HG03045 (cell line): Measurements from ENCODE around the gene UPK3A.

ENCODE experiments used
- ATAC-seq: cut with Tn5 transposase; IDR thresholded peaks from one replicate; pipeline ENCODE4 v1.9.1; 2021; ENCODE audit warnings: mild to moderate bottlenecking, moderate library complexity; ENCODE audit not compliant: unreplicated experiment

The UPK3A gene

DNA sequence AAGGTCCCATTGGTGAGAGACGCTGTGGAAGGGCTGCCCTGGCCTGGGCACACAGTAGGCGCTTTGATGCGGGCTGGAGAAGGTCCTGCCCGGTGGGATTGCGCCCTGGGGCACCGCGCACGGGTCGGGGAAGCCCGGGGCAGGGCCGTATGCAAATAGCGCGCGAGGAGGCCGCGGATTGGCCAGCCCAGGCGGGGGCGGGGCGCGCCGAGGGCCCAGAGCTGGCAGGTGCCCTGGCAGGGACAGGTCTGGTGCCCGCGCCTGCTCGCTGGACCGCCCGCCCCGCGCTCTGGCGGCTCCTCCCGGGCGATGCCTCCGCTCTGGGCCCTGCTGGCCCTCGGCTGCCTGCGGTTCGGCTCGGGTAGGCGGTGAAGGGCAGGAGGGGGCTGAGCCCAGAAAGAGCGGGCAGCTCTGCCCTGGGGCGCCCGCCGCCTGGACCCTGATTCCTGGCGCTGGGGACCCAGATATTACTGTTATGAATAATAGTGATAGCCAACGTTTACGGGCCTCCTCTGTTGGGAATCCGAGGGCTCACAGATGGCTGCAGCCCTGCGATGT lies at the start of gene UPK3A:
UPK3A (plus strand) TSS at position 245 of the 558 bp plus-strand sequence; CDS start at position 310, 65 bp downstream.
- no peak for ATAC-seq

DNA sequence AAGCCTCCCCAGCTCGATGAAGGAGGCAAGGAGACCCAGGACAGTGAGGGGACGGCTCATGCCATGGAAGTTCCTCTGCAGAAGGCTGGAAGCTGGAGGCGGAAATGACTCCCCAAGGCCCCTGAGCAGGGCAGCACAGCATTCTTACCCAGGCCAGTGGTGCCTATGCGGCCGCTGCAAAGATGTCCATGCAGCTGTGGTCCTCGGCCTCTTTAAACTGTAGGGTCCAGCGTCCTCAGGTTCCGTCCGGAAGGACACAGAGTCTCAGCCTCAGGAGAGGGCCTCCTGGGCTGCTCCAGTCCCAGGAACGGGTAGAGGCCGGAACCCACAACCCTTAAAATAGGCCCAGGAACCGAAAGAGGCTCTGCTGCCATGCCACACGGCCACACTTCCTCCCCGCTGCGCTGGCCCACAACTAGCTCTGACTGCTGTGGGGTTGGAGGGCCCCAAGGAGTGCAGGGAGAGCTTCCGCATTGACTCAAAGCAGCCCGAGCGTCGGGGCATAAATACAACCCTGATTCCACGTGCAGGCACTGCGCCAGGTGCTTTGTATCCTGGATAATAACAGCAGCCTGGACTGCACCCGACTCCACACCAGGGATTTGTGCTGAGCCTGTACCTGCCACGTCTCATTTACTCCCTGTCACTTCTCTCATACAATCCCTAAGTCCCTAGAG lies 49.5 kb upstream of the UPK3A start:
- peak; percentile 63 for ATAC-seq

DNA sequence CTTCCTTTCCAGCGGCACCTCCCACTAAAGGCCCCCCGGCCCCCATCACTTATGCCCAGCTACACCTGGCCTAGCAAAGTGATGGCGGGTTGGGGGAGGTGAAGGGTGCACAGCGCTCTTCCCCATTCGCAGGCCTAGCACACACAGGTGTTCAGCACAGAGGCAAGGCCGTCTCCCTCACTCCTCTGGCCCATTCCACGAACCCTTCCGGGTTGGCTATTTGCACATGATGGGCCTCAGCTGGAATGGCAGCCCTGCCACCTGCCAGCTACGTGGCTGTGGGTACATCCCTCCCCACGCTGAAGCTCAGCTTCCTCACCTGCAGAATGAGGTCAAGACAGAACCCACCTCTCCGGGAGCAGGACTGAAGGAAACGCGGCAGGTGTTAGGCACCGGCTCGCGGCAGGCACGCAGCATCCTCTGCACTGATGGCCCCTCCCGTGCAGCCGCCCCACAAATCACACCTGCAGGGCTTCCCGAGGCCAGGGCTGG lies 48.9 kb upstream of the UPK3A start:
- ATAC-seq, result peak; percentile 2

DNA sequence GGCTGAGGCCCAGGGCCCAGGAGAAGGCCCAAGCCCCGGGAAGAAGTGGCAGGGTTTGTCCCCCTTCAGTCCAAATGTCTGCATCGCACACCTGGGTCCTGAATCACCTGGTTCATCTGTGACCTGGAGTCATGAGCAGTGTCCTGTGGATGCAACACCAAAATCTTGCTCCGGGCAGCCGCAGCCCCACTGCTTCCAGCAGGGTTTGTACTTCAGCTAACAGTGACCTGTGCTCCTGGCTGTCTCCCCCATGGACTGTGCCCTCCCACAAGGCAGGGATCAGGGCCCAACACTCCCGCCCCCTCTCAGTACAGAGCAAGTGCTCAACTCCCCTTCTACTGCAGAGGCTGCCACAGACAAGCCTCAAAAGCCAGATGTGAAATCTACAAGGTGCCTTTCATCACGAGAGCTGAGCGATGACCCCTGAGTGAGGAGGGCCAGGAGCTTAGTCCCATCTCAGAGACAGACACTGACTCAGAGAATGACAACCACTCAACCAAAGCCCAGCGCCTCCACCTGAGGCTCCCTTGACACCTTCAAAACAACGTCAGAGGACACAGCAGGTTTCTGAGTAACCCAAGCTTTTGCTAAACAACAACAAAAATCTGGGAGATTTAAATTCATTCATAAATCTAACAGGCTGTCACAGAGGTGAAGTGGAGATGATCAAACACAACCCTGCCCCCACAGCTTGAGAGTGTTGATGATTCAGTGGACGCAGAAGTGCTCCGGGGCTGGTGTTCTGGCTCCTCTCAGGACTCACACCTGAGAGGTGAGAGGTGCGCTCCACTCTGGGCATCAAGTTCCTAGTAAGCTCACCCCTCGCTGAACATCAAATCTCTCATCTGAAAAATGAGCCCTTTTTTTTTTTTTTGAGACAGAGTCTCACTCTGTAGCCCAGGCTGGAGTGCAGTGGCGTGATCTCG lies 47.4 kb upstream of the UPK3A start:
- ATAC-seq, result no peak

DNA sequence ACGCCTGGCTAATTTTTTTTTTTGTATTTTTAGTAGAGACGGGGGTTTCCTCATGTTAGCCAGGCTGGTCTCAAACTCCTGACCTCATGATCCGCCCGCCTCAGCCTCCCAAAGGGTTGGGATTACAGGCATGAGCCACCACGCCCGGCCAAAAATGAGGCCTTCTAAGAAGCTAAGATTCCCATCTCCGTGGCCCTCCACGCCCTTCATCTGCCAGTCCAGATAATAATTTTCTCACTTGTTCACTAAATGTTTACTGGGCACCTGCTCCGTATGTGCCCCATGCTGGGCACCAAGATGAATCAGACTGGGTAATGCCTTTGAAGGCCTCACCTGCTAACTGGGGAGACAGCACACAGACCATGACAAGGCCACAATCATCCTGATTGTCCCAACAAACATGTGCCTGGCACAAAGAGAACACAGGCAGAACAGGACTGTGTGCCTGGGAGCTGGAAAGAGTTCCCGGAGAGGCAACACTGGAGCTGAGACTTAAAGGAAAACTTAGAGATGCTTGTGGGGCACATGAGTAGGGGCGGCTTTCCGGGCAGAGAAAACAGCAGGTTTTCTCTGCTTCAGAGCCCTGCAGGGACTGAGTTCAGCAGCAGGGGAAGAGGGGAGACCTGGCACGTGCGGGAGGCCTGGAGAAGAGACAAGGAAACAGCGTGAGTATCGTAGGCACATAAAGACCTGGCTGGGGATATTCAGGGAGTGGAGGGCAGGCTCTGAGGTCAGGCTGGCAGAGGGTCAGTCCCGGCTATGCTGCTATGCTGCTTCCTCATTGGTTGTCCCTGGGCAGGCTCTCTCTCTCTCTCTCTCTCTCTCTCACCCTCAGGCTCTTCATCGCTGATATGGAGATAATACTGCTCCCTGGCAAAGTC lies 46.4 kb upstream of the UPK3A start:
- no peak for ATAC-seq

DNA sequence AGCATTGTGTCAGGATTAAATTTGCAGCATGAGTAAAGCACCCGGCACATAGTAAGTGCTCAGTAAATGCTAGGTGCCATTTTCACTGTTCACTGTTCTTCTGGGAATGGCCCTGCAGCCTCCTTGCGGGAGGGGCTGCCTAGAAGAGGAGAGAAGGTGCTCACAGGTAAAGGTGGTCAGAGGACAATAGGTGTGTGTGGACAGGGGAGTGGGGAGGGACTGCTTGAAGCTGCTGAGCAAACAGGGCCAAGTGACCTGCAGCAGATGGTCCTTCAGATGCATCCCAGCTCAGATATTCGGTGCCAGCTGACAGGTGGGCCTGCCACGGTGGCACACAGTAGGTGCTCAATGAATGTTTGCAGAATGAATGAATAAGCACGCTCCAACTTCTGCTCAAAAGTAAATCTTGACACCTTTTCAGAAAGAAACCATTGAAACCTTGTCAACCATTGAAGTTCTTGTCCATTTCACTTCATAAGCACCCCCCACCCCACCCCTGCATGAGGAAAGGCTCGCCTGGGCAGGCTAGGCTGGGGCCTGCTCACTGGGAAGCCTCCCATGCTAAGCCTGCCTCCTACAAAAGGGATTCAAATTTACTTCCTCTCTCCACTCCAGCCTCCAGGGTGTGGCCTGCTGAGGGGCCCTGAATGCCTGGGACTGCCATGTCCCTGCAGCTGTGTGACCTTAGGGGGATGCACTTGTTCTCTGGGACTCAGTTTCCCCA lies 45.6 kb upstream of the UPK3A start:
- no peak for ATAC-seq

DNA sequence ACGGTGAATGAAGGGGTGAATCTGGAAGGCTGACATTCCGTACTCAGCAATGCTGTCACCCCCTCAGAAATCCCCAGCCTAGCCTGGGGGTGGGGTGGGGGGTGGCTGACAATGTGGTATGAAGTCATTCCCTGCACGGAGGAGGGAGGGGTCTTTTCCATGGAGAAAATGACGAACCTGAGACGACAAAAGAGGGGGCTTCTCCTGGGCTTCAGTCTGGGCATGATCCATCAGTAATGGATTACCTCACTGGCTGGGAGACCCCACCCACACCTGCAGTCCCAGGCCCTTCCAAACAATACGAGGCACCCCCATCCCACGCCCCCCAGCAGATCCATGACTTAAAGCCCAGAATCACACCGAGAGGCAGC lies 45.1 kb upstream of the UPK3A start:
- no peak for ATAC-seq

DNA sequence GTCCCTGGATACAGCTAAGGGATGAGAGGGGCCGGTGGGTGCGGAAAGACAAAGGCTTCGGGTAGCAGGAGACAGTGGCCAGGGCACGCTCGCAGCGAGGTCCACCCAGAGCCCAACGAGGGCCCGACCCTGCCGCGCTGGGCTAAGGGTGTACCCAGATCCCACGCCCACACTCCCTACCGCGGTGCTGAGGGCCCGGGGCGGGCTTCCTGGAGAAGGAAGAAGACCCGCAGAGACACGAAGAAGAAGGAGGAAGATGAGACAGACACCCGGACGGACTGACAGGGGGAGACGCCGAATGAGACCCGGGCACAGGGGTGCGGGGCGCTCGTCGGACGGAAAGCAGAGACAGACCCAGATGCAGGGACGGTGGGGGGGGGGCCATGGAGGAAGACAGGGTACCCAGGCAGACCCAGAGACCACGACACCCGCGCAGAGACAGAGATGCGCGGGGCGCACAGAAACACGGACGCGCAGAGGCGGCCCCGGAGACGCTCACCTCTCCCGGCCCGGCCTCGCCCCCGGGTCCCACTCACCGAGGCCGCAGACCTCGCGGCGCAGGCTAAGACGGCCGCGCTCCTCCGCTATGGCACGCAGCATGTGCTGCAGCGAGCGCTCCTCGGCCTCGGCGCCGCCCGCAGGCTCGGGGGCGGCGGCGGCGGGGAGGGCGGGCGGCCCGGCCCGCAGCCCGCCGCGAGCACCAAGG lies 44.5 kb upstream of the UPK3A start:
- peak; percentile 12 for ATAC-seq

DNA sequence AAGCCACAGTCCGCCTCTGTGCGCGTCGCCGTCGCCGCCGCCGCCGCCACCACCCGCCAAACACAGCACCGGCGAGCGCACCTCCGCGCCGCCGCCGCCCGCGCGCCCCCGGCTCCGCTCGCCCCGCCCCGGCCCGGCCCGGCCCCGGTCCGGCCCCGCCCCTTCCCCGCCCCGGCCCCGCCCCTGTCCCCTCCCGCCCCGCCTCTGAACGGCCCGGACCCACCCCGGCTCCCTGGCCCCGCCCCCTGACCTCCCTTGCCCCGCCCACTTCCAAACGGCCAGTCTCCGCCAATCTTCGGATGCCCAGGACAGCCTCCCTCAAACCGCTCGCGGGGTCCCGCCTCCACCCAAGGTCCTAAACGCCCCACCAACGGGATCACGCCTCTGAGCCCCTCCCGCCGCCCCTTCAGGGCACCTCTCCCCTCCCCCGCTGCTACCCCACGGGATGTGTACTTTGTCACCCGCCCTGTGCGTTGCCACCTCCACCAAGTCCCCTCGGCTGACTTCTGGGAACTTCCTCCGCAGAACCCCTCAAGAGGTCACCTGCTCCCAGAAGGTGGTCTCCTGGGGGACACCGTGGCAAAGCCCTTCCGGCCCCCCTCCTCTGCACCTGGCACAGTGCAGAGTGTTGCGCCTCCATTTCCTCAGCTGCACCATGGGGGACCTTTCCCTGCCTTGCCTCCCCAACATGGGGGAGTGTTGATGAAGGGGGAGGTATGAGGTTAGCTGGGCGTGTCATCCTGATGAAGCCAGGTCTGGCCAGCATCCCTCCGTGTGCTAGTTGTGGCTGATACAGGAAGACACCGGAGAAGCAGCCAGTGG lies 43.7 kb upstream of the UPK3A start, which contains the start of gene KIAA0930:
KIAA0930 (minus strand) TSS at position 85 of the 822 bp plus-strand sequence. CDS start 191 bp downstream, outside the sequence.
- ATAC-seq, result peak; percentile 50

DNA sequence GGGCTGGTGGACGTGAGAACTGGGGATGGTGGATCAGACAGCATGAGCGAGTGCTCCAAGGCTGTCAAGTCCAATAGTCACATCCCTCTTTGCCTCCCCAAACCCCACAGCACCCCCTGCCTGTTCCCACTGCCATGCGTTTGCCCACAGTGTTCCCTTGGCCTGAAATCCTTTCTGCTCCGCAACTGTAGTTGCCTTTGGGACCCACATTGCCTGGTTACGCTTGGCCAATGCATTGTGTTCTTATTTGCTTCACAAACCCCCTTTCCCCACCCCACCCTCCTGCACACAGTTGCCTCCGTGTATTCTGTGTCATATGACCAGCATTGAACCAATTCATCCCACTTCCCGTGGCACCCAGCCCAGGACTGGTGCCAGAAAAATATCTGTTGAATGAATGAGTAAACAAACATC lies 42.0 kb upstream of the UPK3A start:
- no peak for ATAC-seq

DNA sequence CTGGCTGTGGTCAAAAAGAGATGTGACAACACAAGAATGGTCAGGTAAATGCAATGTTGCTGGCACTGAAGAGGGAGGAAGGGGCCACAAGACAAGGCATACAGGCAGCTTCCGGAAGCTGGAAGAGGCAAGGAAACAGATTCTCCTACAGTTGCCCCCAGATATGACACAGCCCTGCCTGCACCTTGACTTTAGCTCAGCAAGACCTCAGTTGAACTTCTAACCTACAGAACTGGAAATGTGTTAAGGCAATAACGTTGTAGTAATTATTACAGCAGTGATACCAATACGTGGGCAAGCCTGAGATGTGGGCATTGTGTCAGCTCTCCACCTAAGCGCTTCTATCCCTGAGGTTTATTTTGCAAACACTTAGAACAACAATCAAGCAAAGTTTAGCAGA lies 39.8 kb upstream of the UPK3A start:
- no peak for ATAC-seq

DNA sequence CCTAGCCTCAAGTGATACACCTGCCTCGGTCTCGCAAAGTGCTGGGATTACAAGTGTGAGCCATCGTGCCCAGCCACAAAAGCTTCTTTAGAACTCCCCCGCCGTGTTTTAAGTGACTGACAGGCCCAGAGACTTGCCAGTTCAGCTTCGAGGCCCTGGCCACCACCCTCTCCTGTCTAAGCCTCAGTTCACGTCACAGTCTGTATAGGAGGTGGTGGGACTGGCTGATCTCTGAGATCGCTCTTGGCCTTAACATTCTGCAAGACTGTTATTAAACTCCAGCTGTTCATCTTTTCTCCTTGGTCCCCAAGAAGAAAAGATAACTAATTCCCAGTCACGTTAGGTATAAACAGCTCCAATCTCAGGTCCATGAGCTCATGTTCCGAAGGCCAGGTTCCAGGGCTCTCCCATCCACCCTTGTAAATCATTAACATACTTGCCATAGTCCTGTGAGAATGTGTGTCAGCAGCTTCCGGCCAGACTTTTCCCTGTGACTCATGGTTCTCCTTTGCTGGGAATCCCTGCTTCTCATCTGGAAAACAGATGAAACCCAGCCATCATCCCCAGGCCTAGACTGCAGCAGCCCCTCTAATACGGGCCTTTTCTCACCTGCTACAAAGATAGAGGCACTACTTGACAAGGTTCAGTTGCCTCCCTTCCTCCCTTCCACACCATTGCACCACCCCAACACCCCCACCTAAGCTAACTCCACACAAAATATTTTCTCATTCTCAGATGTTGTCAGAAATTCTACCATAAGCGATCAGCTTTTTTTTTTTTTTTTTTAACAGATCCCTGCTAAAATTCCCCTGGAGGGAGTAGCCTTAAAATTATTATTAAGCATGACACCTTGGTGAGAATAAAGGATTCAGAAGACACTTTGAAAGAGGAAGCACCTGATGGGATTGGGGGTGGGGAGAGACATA lies 38.4 kb upstream of the UPK3A start:
- no peak for ATAC-seq

DNA sequence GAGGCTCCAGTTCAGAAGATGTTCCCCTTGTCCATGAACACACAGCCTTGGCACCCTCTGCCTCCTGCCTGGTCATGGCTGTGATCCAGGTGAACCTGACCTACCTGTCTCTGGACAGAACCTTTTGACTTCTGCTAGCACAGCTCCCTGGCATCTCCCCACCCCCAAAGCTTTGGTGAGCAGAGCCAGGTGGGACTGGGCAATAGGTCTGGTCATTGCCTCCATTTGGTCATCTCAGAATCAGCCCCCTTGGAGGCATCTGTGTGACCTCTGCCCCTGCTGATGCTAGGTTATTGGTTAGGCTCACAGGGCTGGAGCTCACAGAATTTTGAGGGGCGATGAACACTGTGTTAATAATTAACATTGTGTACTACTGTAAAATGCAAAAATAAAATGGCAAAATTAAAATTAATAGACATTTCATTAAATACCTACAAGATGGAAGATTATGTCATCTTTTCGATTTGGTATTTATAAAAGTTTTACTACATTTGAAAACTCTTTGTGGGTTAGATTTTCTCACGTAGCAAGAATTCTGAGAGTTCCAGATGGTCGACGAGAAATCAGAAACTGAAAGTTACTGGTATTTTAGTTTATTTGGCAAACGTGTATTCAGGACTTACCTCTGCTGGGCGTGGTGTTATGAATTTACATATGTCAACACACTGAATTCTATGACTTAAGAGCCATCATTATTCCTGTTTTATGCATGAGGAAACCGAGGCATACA lies 35.8 kb upstream of the UPK3A start:
- ATAC-seq, result peak; percentile 75

DNA sequence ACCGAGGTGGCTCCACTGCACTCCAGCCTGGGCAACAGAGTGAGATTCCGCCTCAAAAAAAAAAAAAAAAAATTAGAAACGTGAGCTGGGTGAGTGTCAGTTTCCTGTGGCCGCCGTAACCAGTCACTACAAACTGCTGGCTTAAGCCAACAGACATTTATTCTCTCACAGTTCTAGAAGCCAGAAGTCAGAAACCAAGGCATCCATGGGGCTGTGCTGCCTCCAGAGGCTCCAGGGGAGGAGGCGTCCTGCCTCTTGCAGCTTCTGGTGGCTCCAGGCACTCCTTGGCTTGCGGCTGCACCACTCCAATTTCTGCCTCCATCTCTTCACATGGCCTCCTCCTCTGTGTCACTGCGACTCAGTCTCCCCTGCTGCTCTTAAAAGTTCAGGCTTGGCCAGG lies 32.9 kb upstream of the UPK3A start:
- ATAC-seq, result no peak

DNA sequence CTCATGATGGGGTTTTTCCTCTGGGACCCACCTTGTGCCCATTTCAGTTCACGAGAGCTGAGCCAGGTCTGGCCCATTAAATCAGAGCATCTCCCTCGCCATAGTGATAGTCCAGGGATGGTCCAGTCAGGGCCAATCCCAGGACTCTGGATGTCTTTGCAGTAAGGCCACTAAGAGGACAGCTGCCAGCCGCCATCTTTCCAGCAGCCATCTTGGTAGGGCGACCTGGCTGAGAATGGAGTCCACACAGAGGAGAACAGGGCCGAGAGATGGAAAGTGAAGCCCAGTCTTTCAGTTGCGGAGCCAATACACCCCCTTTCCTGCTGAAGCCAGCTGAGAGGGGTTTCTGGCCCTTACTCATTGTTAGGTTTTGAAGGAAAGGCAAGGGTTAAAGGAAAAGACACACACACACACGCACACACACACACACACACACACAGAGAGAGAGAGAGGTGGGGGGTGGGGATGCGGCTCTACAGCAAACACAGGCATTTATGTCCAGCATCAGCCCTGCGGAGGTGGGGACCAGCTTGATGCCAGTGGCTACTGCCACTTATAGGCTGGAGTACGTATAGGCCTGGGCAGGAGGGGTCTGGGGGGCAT lies 31.6 kb upstream of the UPK3A start:
- ATAC-seq, result no peak

DNA sequence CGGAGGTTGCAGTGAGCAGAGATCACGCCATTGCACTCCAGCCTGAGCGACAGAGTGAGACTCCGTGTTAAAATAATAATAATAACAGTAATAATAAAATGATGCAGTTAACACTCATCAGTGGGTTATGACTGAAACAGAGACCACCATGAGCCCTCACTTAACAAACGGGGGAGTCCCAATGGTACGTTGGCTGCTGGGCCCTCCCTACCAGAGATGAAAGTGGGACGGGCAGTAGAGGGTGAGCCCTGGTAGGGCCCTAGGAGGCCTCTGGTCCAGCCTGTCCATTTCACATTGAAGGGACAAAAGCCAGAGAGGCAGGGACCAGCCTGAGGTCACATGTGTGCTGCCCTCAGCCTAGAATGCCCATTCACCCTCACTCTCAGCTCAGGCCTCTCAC lies 30.4 kb upstream of the UPK3A start:
- no peak for ATAC-seq
